Measurements from ENCODE around the gene ECSCR. TPM values are rescaled to one million over a fixed set of nuclear protein-coding genes. Genes with fewer than 3 reads are reported as not detected.
"Not testable (repeated sequence)": the region's sequence is repeated elsewhere in the genome, so short reads cannot be mapped to it uniquely, and the experiment has no call there.

ECSCR gene
- total RNA-seq, 6 experiments from 2014 or later: 1.2 to 5.1 (median 2.3) TPM

DNA sequence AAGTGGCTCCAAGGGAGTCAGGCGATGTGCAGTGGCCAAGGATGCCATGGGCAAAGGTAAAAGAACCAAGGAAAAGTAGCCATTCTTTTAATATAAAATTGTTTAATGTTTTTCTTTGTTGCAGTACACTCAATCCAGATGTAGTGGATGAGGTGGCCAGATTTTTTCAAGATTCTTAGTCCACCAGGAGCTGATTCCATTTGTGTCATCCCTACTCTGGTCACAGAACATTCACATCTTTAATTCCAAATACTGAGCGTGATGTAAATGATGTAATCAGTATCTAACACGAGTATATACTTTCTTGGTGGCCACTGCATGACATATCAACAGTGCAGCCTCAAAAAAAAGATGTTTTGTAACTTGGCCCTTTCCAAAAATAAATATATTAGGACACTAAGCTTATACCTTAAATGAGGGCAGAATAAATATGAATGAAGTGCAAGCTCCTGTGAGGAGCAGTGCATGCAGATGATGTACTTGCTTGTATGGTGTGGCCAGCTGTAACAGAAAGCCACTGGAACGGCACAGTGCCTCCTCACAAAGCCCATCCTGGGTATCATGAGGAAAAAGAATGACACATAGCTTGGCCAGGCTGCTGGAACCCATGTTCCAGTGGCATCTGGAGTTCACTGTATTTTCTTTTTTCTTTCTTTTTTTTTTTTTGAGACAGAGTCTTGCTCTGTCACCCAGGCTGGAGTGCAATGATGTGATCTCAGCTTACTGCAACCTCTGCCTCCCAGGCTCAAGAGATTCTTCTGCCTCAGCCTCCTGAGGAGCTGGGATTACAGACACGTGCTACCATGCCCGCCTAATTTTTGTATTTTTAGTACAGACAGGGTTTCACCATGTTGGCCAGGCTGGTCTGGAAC is 52.2 kb downstream of the ECSCR start:
- peak in 1 of 3 donors; percentile 17 for DNase-seq

GRCh38 chr5:139409116-139409515 is 53.4 kb downstream of the ECSCR start:
- WGBS (ENCODE audit: insufficient coverage, low coverage, low lambda C conversion rate, missing lambda C conversion rate): 82% methylated on average over 2 of the region's 5 CpGs
- H3K4me3 ChIP-seq; H3K27ac ChIP-seq; H3K36me3 ChIP-seq; H3K9me3 ChIP-seq; DNase-seq; H3K27me3 ChIP-seq; ATAC-seq; intact Hi-C loops (cut with DNase I); H3K4me1 ChIP-seq: not testable (repeated sequence)

More for the DNA sequence above, 52.2 kb downstream of the ECSCR start:
- Histone ChIP-seq H3K36me3 (no peaks in the 10 kb centered on the region), H3K27me3 (no peaks in the 10 kb centered on the region), H3K9me3 (no peaks in the 10 kb centered on the region), H3K27ac (no peak overlapping the region), H3K4me1 (peaks cover 0 to 4% (median 0%) of the 10 kb centered on the region in 4 donors), H3K4me3 (no peak overlapping the region)
- no peak for TF ChIP-seq POLR2A (IDR thresholded peaks at IDR 0.05)
- 58% methylated on average over 6 of the region's 6 CpGs for whole genome bisulfite sequencing (ENCODE audit: insufficient coverage, low coverage, low lambda C conversion rate, missing lambda C conversion rate)
- ATAC-seq: no peak
- intact Hi-C loops (cut with DNase I): no loop called here

DNA sequence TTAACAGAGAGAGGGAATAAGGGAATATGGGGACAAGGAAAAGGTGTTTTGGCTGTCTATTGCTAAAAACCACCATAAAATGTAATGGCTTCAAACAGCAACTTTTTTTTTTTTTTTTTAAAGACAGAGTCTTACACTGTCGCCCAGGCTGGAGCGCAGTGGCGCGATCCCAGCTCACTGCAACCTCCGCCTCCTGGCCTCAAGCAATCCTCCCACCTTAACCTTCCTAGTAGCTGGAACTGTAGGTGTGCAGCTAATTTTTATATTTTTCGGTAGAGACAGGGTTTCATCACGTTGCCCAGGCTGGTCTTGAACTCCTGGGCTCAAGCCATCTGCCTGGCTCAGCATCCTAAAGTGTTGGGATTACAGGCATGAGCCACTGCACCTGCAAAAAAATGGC is 54.4 kb downstream of the ECSCR start:
- no peak for ATAC-seq
- H3K4me3 ChIP-seq: no peak overlapping the region
- TF ChIP-seq CTCF (IDR thresholded peaks at IDR 0.05) (no peak), POLR2A (IDR thresholded peaks at IDR 0.05) (no peak)
- 98% methylated on average over 7 of the region's 7 CpGs for WGBS (ENCODE audit: insufficient coverage, low coverage, low lambda C conversion rate, missing lambda C conversion rate)
- no peaks in the 10 kb centered on the region for H3K9me3 ChIP-seq
- H3K27me3 ChIP-seq: no peaks in the 10 kb centered on the region
- intact Hi-C loops (cut with DNase I): no loop called here
- DNase-seq: no peak
- no peak overlapping the region for H3K27ac ChIP-seq
- peaks cover 0 to 8% (median 0%) of the 10 kb centered on the region in 4 donors for H3K4me1 ChIP-seq
- H3K36me3 ChIP-seq: no peaks in the 10 kb centered on the region

DNA sequence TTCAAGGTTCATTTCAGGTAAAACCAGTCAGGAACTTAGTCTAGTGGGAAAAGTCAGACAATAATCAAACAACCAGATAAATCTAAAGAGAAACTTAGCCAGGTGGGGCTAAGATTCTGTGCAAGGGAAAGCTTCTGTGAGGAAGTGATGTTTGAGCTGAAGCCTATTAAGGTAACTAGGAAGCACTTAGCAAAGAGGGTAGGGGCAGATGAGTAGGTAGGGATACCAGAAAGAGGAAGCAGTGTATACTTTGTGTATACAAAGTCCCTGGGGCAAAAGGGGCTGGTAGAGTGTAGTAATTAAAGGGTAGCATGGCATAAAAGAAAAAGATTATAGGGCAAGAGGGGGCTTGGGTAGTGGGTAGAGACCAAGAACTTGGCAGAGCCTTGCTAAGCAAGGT is 55.0 kb downstream of the ECSCR start:
- Histone ChIP-seq H3K36me3 (no peaks in the 10 kb centered on the region), H3K27ac (no peak overlapping the region), H3K27me3 (no peaks in the 10 kb centered on the region), H3K4me3 (no peak overlapping the region), H3K9me3 (no peaks in the 10 kb centered on the region), H3K4me1 (peaks cover 0 to 8% (median 0%) of the 10 kb centered on the region in 4 donors)
- ATAC-seq: no peak
- intact Hi-C loops (cut with DNase I): no loop called here
- DNase-seq: no peak
- TF ChIP-seq CTCF (IDR thresholded peaks at IDR 0.05): no peak
- TF ChIP-seq POLR2A (IDR thresholded peaks at IDR 0.05): no peak

- intact Hi-C loops (cut with DNase I): no loop called here
- peaks cover 0 to 8% (median 0%) of the 10 kb centered on the region in 4 donors for H3K4me1 ChIP-seq
- DNase-seq (no peak), ATAC-seq (no peak)
- TF ChIP-seq POLR2A (IDR thresholded peaks at IDR 0.05) (no peak), CTCF (IDR thresholded peaks at IDR 0.05) (no peak)
- no peak overlapping the region for H3K4me3 ChIP-seq
- 60% methylated on average over 1 of the region's 2 CpGs for WGBS (ENCODE audit: insufficient coverage, low coverage, low lambda C conversion rate, missing lambda C conversion rate)
- H3K27me3 ChIP-seq: no peaks in the 10 kb centered on the region
- H3K36me3 ChIP-seq: no peaks in the 10 kb centered on the region
- H3K27ac ChIP-seq: no peak overlapping the region
- H3K9me3 ChIP-seq: no peaks in the 10 kb centered on the region
Measured at GRCh38 chr5:139406963-139407362, 55.6 kb downstream of the ECSCR start.

All from right lobe of liver (tissue), 6 donors.